ENCODE results near the gene SPRY4. TPM values are rescaled to one million over a fixed set of nuclear protein-coding genes. Genes with fewer than 3 reads are reported as not detected.
"Not testable (repeated sequence)": the region's sequence is repeated elsewhere in the genome, so short reads cannot be mapped to it uniquely, and the experiment has no call there.

SPRY4 gene
- total and polyA plus RNA-seq, 3 experiments from 2014 or later, result 1.1 to 1.4 TPM; not detected in 1

DNA sequence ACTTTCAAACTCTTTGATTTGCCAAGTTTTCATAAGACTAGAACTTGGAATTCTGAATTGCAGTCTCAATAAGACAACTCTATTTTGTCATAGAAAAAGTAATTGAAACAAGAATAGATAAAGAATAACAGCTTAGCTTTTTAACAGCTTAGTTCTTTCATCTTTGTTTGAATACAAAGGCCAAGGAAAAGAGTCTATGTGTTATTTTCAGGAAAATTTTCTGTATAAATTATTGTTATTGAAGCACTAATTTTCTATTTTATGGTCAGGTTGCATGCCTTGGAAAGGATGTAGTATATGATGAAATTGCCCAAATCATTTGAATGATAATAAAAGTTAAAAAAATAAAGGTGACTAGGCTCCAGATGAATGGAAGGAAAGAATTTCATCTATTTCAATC lies 25.2 kb upstream of the SPRY4 start:
- ChIA-PET POLR2A (no interaction called here), CTCF (interaction anchor here (1.5 kb wide), 1 partner anchor 9 kb away, joined by 3 read pairs; no protein-coding TSS in a partner anchor)
- Histone ChIP-seq H3K36me3 (ENCODE audit: insufficient read depth, low read length) (no peaks in the 10 kb centered on the region), H3K4me1 (ENCODE audit: insufficient read depth, low read length) (no peaks in the 10 kb centered on the region), H3K4me3 (ENCODE audit: low read length) (no peak overlapping the region), H3K27ac (ENCODE audit: low read depth, low read length) (no peak overlapping the region), H3K27me3 (ENCODE audit: insufficient read depth, low read length, poor library complexity, severe bottlenecking) (no peaks in the 10 kb centered on the region), H3K9me3 (ENCODE audit: low read length) (peaks cover 7% of the 10 kb centered on the region)
- H3K9me3 Mint-ChIP-seq, result peaks cover under 1 to 16% (median 9%) of the 10 kb centered on the region in 5 donors
- no peaks in the 10 kb centered on the region for H3K27me3 Mint-ChIP-seq
- H3K27ac Mint-ChIP-seq, result peak overlapping the region in 1 of 8 donors; percentile 32
- H3K4me1 Mint-ChIP-seq, result peaks cover 9 to 11% (median 9%) of the 10 kb centered on the region in 3 donors
- no peaks in the 10 kb centered on the region for H3K36me3 Mint-ChIP-seq
- DNase-seq, result no peak
- H3K4me3 Mint-ChIP-seq, result no peak overlapping the region

GRCh38 chr5:142346706-142347105 lies 21.9 kb upstream of the SPRY4 start:
- H3K4me3 Mint-ChIP-seq, result no peak overlapping the region
- ChIA-PET CTCF (no interaction called here), POLR2A (no interaction called here)
- no peak overlapping the region for H3K27ac ChIP-seq (ENCODE audit: low read depth, low read length)
- H3K27ac Mint-ChIP-seq, result no peak overlapping the region
- no peak overlapping the region for H3K4me3 ChIP-seq (ENCODE audit: low read length)
- peaks cover 10 to 37% (median 24%) of the 10 kb centered on the region in 5 donors for H3K9me3 Mint-ChIP-seq
- H3K4me1 ChIP-seq (ENCODE audit: insufficient read depth, low read length), result no peaks in the 10 kb centered on the region
- H3K36me3 Mint-ChIP-seq, result peaks cover 0 to 10% (median 0%) of the 10 kb centered on the region in 3 donors
- H3K27me3 ChIP-seq (ENCODE audit: insufficient read depth, low read length, poor library complexity, severe bottlenecking), result no peaks in the 10 kb centered on the region
- H3K27me3 Mint-ChIP-seq, result peaks cover 1 to 5% of the 10 kb centered on the region in 2 donors
- no peak for DNase-seq
- peaks cover 13% of the 10 kb centered on the region for H3K9me3 ChIP-seq (ENCODE audit: low read length)
- H3K36me3 ChIP-seq (ENCODE audit: insufficient read depth, low read length), result no peaks in the 10 kb centered on the region
- no peaks in the 10 kb centered on the region for H3K4me1 Mint-ChIP-seq

DNA sequence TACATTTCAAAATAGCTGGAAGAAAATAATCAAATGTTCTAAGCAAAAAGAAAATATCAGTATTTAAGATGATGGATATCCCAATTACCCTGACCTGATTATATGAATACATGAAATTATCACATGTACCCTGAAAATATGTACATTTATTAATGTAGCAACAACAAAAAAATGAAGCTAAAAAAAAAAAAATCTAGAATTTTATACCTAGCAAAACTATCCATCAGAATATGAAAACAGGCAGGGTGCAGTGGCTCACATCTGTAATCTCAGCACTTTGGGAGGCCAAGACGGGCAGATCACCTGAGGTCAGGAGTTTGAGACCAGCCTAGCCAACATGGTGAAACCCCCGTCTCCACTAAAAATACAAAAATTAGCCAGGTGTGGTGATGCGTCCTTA lies 20.1 kb upstream of the SPRY4 start:
- H3K27me3 Mint-ChIP-seq, result peaks cover 5 to 17% of the 10 kb centered on the region in 2 donors
- DNase-seq; H3K4me1 ChIP-seq (ENCODE audit: insufficient read depth, low read length); H3K27ac ChIP-seq (ENCODE audit: low read depth, low read length); H3K27me3 ChIP-seq (ENCODE audit: insufficient read depth, low read length, poor library complexity, severe bottlenecking); H3K36me3 ChIP-seq (ENCODE audit: insufficient read depth, low read length); H3K27ac Mint-ChIP-seq; H3K4me3 Mint-ChIP-seq; H3K4me1 Mint-ChIP-seq; H3K4me3 ChIP-seq (ENCODE audit: low read length): not testable (repeated sequence)
- POLR2A ChIA-PET, result interaction anchor here (0.6 kb wide), 1 partner anchor 385 kb away, joined by 3 read pairs; no protein-coding TSS in a partner anchor
- CTCF ChIA-PET, result interaction anchor here (0.8 kb wide), 1 partner anchor 179 kb away, joined by 3 read pairs; no protein-coding TSS in a partner anchor
- peaks cover 0 to 15% (median 5%) of the 10 kb centered on the region in 3 donors for H3K36me3 Mint-ChIP-seq
- H3K9me3 ChIP-seq (ENCODE audit: low read length), result peaks cover 13% of the 10 kb centered on the region
- peaks cover 10 to 39% (median 24%) of the 10 kb centered on the region in 5 donors for H3K9me3 Mint-ChIP-seq

GRCh38 chr5:142343531-142343930 lies 18.7 kb upstream of the SPRY4 start:
- peaks cover 0 to 15% (median 5%) of the 10 kb centered on the region in 3 donors for H3K36me3 Mint-ChIP-seq
- Histone ChIP-seq H3K36me3 (ENCODE audit: insufficient read depth, low read length) (no peaks in the 10 kb centered on the region), H3K27me3 (ENCODE audit: insufficient read depth, low read length, poor library complexity, severe bottlenecking) (no peaks in the 10 kb centered on the region), H3K4me1 (ENCODE audit: insufficient read depth, low read length) (no peaks in the 10 kb centered on the region), H3K27ac (ENCODE audit: low read depth, low read length) (no peak overlapping the region), H3K4me3 (ENCODE audit: low read length) (no peak overlapping the region), H3K9me3 (ENCODE audit: low read length) (peaks cover 13% of the 10 kb centered on the region)
- H3K4me1 Mint-ChIP-seq, result no peaks in the 10 kb centered on the region
- CTCF ChIA-PET, result no interaction called here
- peaks cover 5 to 19% of the 10 kb centered on the region in 2 donors for H3K27me3 Mint-ChIP-seq
- DNase-seq, result no peak
- H3K9me3 Mint-ChIP-seq, result peaks cover 10 to 39% (median 24%) of the 10 kb centered on the region in 5 donors
- POLR2A ChIA-PET, result no interaction called here
- no peak overlapping the region for H3K4me3 Mint-ChIP-seq
- H3K27ac Mint-ChIP-seq, result no peak overlapping the region

DNA sequence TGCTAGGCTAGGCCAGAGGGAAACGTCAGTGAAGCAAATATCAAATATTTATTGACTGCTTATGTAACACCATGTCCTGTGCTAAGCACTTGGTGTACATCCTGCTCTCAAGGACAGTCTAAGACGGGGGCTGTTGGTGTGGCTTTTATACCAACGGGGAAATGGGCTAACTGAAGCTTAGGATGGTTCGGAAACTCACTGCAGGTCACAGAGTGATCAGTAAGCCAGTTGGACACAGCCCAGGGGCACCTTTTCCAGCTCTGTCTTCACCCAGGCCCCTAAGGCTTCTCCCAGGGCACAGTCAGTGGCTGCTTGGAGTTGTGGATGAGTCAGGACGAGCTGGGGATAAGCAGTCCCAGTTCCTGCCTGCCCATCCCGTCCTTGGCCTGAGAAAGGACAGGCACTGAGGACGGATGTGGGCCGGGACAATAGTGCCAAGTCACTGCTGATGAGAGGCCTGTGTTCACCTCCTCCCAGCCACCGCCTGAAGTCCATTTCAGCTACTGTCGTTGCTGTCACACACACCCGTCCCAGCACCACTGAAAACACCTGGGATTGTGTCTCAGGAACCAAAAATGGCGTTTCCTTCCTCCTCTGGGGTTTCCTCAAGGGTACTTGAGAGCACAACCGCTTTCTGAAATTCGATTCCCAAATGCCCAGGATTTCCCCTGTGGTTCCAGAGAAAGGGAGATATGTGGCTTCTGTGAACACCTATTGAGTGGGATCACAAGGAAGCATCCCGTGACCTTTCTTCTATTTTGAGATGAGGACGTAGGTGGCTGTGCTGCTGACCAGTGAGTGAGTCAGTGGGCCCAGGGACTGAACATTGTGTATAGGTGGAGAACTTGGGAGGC lies 17.5 kb upstream of the SPRY4 start:
- Mint-ChIP-seq H3K27ac (peak overlapping the region in 1 of 8 donors; percentile 69), H3K36me3 (peaks cover 0 to 15% (median 5%) of the 10 kb centered on the region in 3 donors), H3K4me1 (no peaks in the 10 kb centered on the region), H3K9me3 (peaks cover 10 to 39% (median 24%) of the 10 kb centered on the region in 5 donors), H3K4me3 (no peak overlapping the region), H3K27me3 (peaks cover 5 to 19% of the 10 kb centered on the region in 2 donors)
- ChIA-PET POLR2A (no interaction called here), CTCF (no interaction called here)
- Histone ChIP-seq H3K4me3 (ENCODE audit: low read length) (no peak overlapping the region), H3K4me1 (ENCODE audit: insufficient read depth, low read length) (no peaks in the 10 kb centered on the region), H3K27me3 (ENCODE audit: insufficient read depth, low read length, poor library complexity, severe bottlenecking) (no peaks in the 10 kb centered on the region), H3K36me3 (ENCODE audit: insufficient read depth, low read length) (no peaks in the 10 kb centered on the region), H3K9me3 (ENCODE audit: low read length) (peaks cover 13% of the 10 kb centered on the region), H3K27ac (ENCODE audit: low read depth, low read length) (no peak overlapping the region)
- no peak for DNase-seq

DNA sequence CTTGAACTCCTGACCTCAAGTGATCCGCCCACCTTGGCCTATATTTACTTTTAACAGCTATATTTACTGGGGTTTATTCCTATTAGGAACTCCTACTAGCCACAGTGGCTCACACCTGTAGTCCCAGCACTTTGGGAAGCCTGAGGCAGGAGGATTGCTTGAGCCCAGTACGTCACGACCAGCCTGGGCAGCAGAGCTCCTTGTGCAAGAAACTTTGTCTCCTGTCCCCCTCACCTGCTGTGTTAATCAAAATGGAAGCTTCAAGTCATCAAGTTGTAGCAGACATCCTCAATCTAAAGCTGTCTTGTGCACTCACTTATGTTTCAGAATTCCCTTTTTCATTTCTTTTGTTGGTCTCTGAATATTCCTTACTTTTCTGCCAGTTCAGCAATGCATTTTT lies 15.0 kb upstream of the SPRY4 start:
- POLR2A ChIA-PET, result interaction anchor here (0.6 kb wide), 1 partner anchor 17 kb away, joined by 10 read pairs; no protein-coding TSS in a partner anchor
- Mint-ChIP-seq H3K4me3 (no peak overlapping the region), H3K9me3 (peaks cover 6 to 21% (median 13%) of the 10 kb centered on the region in 5 donors)

GRCh38 chr5:142334538-142334937 lies 9.7 kb upstream of the SPRY4 start:
- H3K27ac ChIP-seq (ENCODE audit: low read depth, low read length), result no peak overlapping the region
- no peak overlapping the region for H3K4me3 Mint-ChIP-seq
- H3K36me3 ChIP-seq (ENCODE audit: insufficient read depth, low read length), result no peaks in the 10 kb centered on the region
- no peak overlapping the region for H3K4me3 ChIP-seq (ENCODE audit: low read length)
- H3K27ac Mint-ChIP-seq, result no peak overlapping the region
- no peaks in the 10 kb centered on the region for H3K27me3 ChIP-seq (ENCODE audit: insufficient read depth, low read length, poor library complexity, severe bottlenecking)
- no peaks in the 10 kb centered on the region for H3K4me1 ChIP-seq (ENCODE audit: insufficient read depth, low read length)
- H3K36me3 Mint-ChIP-seq, result no peaks in the 10 kb centered on the region
- no peaks in the 10 kb centered on the region for H3K4me1 Mint-ChIP-seq
- CTCF ChIA-PET, result interaction anchor here (1.6 kb wide), 1 partner anchor 10 kb away, joined by 5 read pairs; the partner anchor contains the start of gene SPRY4
- POLR2A ChIA-PET, result no interaction called here
- H3K9me3 Mint-ChIP-seq, result no peaks in the 10 kb centered on the region
- no peak for DNase-seq
- no peaks in the 10 kb centered on the region for H3K27me3 Mint-ChIP-seq
- H3K9me3 ChIP-seq (ENCODE audit: low read length), result no peaks in the 10 kb centered on the region

More for the DNA sequence above, 15.0 kb upstream of the SPRY4 start:
- CTCF ChIA-PET, result no interaction called here
- no peak overlapping the region for H3K27ac ChIP-seq (ENCODE audit: low read depth, low read length)
- H3K36me3 Mint-ChIP-seq, result peaks cover 0 to 14% (median 5%) of the 10 kb centered on the region in 3 donors
- no peak for DNase-seq
- no peak overlapping the region for H3K27ac Mint-ChIP-seq
- H3K27me3 Mint-ChIP-seq, result peaks cover 5 to 19% of the 10 kb centered on the region in 2 donors
- H3K36me3 ChIP-seq (ENCODE audit: insufficient read depth, low read length), result no peaks in the 10 kb centered on the region
- H3K4me1 Mint-ChIP-seq, result no peaks in the 10 kb centered on the region
- H3K9me3 ChIP-seq (ENCODE audit: low read length), result peaks cover 4% of the 10 kb centered on the region
- H3K27me3 ChIP-seq (ENCODE audit: insufficient read depth, low read length, poor library complexity, severe bottlenecking), result no peaks in the 10 kb centered on the region
- H3K4me1 ChIP-seq (ENCODE audit: insufficient read depth, low read length), result no peaks in the 10 kb centered on the region
- no peak overlapping the region for H3K4me3 ChIP-seq (ENCODE audit: low read length)

GRCh38 chr5:142333749-142334148 lies 8.9 kb upstream of the SPRY4 start:
- H3K4me3 Mint-ChIP-seq; H3K27me3 ChIP-seq (ENCODE audit: insufficient read depth, low read length, poor library complexity, severe bottlenecking); H3K4me1 Mint-ChIP-seq; H3K36me3 ChIP-seq (ENCODE audit: insufficient read depth, low read length); H3K27ac ChIP-seq (ENCODE audit: low read depth, low read length); H3K27ac Mint-ChIP-seq; H3K27me3 Mint-ChIP-seq; H3K9me3 Mint-ChIP-seq; H3K4me3 ChIP-seq (ENCODE audit: low read length); H3K4me1 ChIP-seq (ENCODE audit: insufficient read depth, low read length); H3K36me3 Mint-ChIP-seq; H3K9me3 ChIP-seq (ENCODE audit: low read length); DNase-seq: not testable (repeated sequence)
- ChIA-PET POLR2A (interaction anchor here (0.6 kb wide), 1 partner anchor 21 kb away, joined by 3 read pairs; no protein-coding TSS in a partner anchor), CTCF (interaction anchor here (1.6 kb wide), 1 partner anchor 9 kb away, joined by 5 read pairs; the partner anchor contains the start of gene SPRY4)
